Vagina (tissue), 2 donors: ENCODE results near the gene ANXA3. TPM values are rescaled to one million over a fixed set of nuclear protein-coding genes. Genes with fewer than 3 reads are reported as not detected.

Experiments
- DNase-seq, 2 donors: peaks; one replicate each; pipeline ENCODE4 v3.0.0-alpha.2; 2017; ENCODE audit errors: extremely low spot score in 2 of 2
- H3K27ac ChIP-seq: fragments of 200-600 bp; sonication (generic); one replicate; pipeline ENCODE4 v1.5.1; 2019
- H3K27me3 ChIP-seq: fragments of 200-600 bp; sonication (generic); one replicate; pipeline ENCODE4 v1.5.1; 2019
- H3K36me3 ChIP-seq, 2 donors: fragments of 200-600 bp; sonication (generic); one replicate each; pipeline ENCODE4 v1.5.1; 2017 to 2019
- H3K4me1 ChIP-seq: fragments of 200-600 bp; sonication (generic); one replicate; pipeline ENCODE4 v1.5.1; 2019
- H3K4me3 ChIP-seq, 2 donors: fragments of 200-600 bp; sonication (generic); 1 replicate in 1 of 2; 2 replicates in 1 of 2; pipeline ENCODE4 v1.5.1; 2016 to 2019
- H3K9me3 ChIP-seq: fragments of 200-600 bp; sonication (generic); one replicate; pipeline ENCODE4 v1.5.1; 2019
- POLR2A ChIP-seq, 2 donors: fragments of 450-650 bp; IDR thresholded peaks; one replicate each; pipeline ENCODE4 v1.6.1; 2017; ENCODE audit warnings: antibody characterized with exemption in 2 of 2, mild to moderate bottlenecking in 2 of 2, moderate library complexity in 2 of 2
- POLR2AphosphoS5 ChIP-seq, 2 donors: sonication (generic); formaldehyde crosslinking; IDR thresholded peaks; one replicate each; pipeline ENCODE4 v1.9.0; 2017; ENCODE audit warnings: antibody characterized with exemption in 2 of 2, mild to moderate bottlenecking in 2 of 2, low read depth in 1 of 2; ENCODE audit not compliant: insufficient read depth in 1 of 2
- intact Hi-C: fragments of 100-400 bp; cut with DNase I; formaldehyde crosslinking; loops from one replicate; pipeline ENCODE4 v1.15.1; 2023
- small RNA-seq: library from RNA; depleted of rRNA; stranded (forward); fragments of <200 nt; gene quantifications from one replicate; pipeline ENCODE3, GENCODE V24; 2016
- total RNA-seq: library from RNA; depleted of rRNA; stranded (reverse); fragments of >200 nt; gene quantifications from one replicate; pipeline ENCODE4 v1.2.3, GENCODE V29; 2016
- TF ChIP-seq, protein P1 (sequence below), 3 experiments: fragments of 450-650 bp in 2 of 3; fragments of 200-600 bp in 1 of 3; sonication (generic) in 1 of 3; IDR thresholded peaks; one replicate each; pipeline ENCODE4 v1.5.1; 2017 to 2019; ENCODE audit warnings: antibody characterized with exemption in 3 of 3, mild to moderate bottlenecking in 2 of 3, moderate library complexity in 2 of 3

ANXA3 gene
- total RNA-seq, 1 donor from 2014 or later: 11.8 TPM

GRCh38 chr4:78656968-78657445, 105.4 kb downstream of the ANXA3 start:
- Histone ChIP-seq H3K4me1 (peaks cover 21% of the 10 kb centered on the region), H3K9me3 (no peaks in the 10 kb centered on the region), H3K4me3 (no peak overlapping the region), H3K27ac (no peak overlapping the region), H3K36me3 (no peaks in the 10 kb centered on the region), H3K27me3 (no peaks in the 10 kb centered on the region)
- DNase-seq: no peak
- TF ChIP-seq, protein P1, sequence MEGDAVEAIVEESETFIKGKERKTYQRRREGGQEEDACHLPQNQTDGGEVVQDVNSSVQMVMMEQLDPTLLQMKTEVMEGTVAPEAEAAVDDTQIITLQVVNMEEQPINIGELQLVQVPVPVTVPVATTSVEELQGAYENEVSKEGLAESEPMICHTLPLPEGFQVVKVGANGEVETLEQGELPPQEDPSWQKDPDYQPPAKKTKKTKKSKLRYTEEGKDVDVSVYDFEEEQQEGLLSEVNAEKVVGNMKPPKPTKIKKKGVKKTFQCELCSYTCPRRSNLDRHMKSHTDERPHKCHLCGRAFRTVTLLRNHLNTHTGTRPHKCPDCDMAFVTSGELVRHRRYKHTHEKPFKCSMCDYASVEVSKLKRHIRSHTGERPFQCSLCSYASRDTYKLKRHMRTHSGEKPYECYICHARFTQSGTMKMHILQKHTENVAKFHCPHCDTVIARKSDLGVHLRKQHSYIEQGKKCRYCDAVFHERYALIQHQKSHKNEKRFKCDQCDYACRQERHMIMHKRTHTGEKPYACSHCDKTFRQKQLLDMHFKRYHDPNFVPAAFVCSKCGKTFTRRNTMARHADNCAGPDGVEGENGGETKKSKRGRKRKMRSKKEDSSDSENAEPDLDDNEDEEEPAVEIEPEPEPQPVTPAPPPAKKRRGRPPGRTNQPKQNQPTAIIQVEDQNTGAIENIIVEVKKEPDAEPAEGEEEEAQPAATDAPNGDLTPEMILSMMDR (IDR thresholded peaks at IDR 0.05): no peak
- TF ChIP-seq POLR2A (IDR thresholded peaks at IDR 0.05) (no peak), POLR2AphosphoS5 (IDR thresholded peaks at IDR 0.05; ENCODE audit: insufficient read depth in 1 of 2, low read depth in 1 of 2) (no peak)
- intact Hi-C loops: no loop called here

DNA sequence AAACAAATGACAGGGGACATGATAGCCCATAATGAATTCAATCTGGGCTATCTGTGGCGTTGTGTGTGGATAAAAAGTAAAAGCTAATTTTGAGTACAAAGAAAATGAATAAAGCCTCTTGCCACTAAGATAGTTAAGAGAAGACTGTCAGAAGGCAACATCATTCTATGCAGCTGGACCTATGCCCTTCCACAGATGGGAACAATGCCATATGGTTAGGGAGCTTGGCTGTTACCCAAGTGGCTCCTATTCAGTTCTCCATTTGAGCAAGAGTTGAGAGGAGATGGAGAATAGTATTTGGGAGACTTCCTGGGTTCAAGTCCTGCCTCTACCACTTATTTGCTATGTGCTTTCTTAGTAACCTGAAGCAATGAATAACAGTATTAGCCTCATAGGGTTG, 107.7 kb downstream of the ANXA3 start:
- intact Hi-C loops: no loop called here
- H3K27me3 ChIP-seq: no peaks in the 10 kb centered on the region
- no peak overlapping the region for H3K27ac ChIP-seq
- no peaks in the 10 kb centered on the region for H3K9me3 ChIP-seq
- peaks cover 25% of the 10 kb centered on the region for H3K4me1 ChIP-seq
- TF ChIP-seq POLR2A (IDR thresholded peaks at IDR 0.05): no peak
- TF ChIP-seq, protein P1 (IDR thresholded peaks at IDR 0.05): no peak
- TF ChIP-seq POLR2AphosphoS5 (IDR thresholded peaks at IDR 0.05; ENCODE audit: insufficient read depth in 1 of 2, low read depth in 1 of 2): no peak
- DNase-seq: no peak
- H3K36me3 ChIP-seq: no peaks in the 10 kb centered on the region
- no peak overlapping the region for H3K4me3 ChIP-seq

DNA sequence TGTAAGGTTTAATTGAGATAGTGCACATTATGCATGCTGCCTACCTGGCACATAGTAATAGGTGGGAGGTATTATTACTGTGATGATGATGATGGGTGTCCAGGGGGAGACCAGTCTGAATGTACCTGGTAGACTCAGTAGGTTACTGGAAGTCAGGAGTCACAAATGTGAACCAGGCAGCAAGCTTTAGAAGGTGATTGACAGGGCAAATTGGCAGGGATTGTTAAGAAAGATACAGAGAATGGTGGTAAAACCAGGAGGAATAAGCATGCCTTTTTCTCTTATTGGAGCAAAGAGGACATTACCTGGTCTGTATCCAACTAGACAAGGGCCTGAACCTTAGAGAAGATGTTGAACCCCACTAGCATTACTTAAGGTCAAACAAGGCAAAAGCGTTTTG, 108.1 kb downstream of the ANXA3 start:
- no peak for TF ChIP-seq POLR2AphosphoS5 (IDR thresholded peaks at IDR 0.05; ENCODE audit: insufficient read depth in 1 of 2, low read depth in 1 of 2)
- TF ChIP-seq POLR2A (IDR thresholded peaks at IDR 0.05): no peak
- TF ChIP-seq, protein P1 (IDR thresholded peaks at IDR 0.05): no peak
- H3K27ac ChIP-seq: no peak overlapping the region
- no peak overlapping the region for H3K4me3 ChIP-seq
- H3K9me3 ChIP-seq: no peaks in the 10 kb centered on the region
- DNase-seq: no peak
- no peaks in the 10 kb centered on the region for H3K27me3 ChIP-seq
- intact Hi-C loops: no loop called here
- no peaks in the 10 kb centered on the region for H3K36me3 ChIP-seq
- H3K4me1 ChIP-seq: peaks cover 21% of the 10 kb centered on the region

Small RNA genes within 50 kb of the gene (small RNA-seq; reads per million reads assigned to genes)
- not detected for gene HIGD1AP13
- gene RF00019: not detected

Other genes starting within 250 kb of the ANXA3 start
- gene BMP2K, start 224.6 kb downstream of the ANXA3 start, total RNA-seq: 34.9 TPM